Suprapubic skin (tissue), 4 donors: ENCODE results near the gene GLYR1.
"Not testable (repeated sequence)": the region's sequence is repeated elsewhere in the genome, so short reads cannot be mapped to it uniquely, and the experiment has no call there.

Experiments
- CTCF ChIP-seq, 2 donors: fragments of 200-600 bp in 1 of 2; fragments of 450-650 bp in 1 of 2; sonication (generic) in 1 of 2; IDR thresholded peaks; one replicate each; pipeline ENCODE4 v1.5.1; 2016 to 2019; ENCODE audit warnings: antibody characterized with exemption in 2 of 2, mild to moderate bottlenecking in 1 of 2, moderate library complexity in 1 of 2
- POLR2A ChIP-seq, 2 donors: fragments of 450-650 bp; IDR thresholded peaks; one replicate each; pipeline ENCODE4 v1.6.1; 2017; ENCODE audit warnings: antibody characterized with exemption in 2 of 2, mild to moderate bottlenecking in 2 of 2, moderate library complexity in 2 of 2
- POLR2AphosphoS5 ChIP-seq, 3 donors: sonication (generic); formaldehyde crosslinking; IDR thresholded peaks; one replicate each; pipeline ENCODE4 v1.6.1; 2017; ENCODE audit warnings: antibody characterized with exemption in 3 of 3

- not testable (repeated sequence) for TF ChIP-seq POLR2A, CTCF, POLR2AphosphoS5 (IDR thresholded peaks at IDR 0.05)
Measured at GRCh38 chr16:4784444-4784987, 62.6 kb downstream of the GLYR1 start.
